GM21360 (cell line): ENCODE measurements around the gene C1orf198.

Source experiments
- ATAC-seq: cut with Tn5 transposase; IDR thresholded peaks from one replicate; pipeline ENCODE4 v1.9.1; 2021; ENCODE audit warnings: mild to moderate bottlenecking, moderate library complexity; ENCODE audit not compliant: unreplicated experiment

Gene C1orf198

GRCh38 chr1:230814949-230815692 lies 53.2 kb downstream of the C1orf198 start:
- no peak for ATAC-seq

GRCh38 chr1:230812568-230812967 lies 55.8 kb downstream of the C1orf198 start:
- ATAC-seq, result no peak

- ATAC-seq, result no peak
Observed at GRCh38 chr1:230809256-230809990, 58.9 kb downstream of the C1orf198 start.

GRCh38 chr1:230808281-230808872 lies 59.9 kb downstream of the C1orf198 start:
- ATAC-seq, result no peak

- no peak for ATAC-seq
Observed at GRCh38 chr1:230807561-230808280, 60.6 kb downstream of the C1orf198 start.

- no peak for ATAC-seq
Observed at GRCh38 chr1:230807029-230807428, 61.3 kb downstream of the C1orf198 start.

- no peak for ATAC-seq
Observed at GRCh38 chr1:230806552-230806951, 61.8 kb downstream of the C1orf198 start.

- ATAC-seq, result no peak
Observed at GRCh38 chr1:230804396-230804795, 63.9 kb downstream of the C1orf198 start.

- ATAC-seq, result no peak
Observed at GRCh38 chr1:230800891-230801840, 67.2 kb downstream of the C1orf198 start.

GRCh38 chr1:230798491-230798890 lies 69.8 kb downstream of the C1orf198 start:
- ATAC-seq, result no peak

GRCh38 chr1:230797942-230798365 lies 70.4 kb downstream of the C1orf198 start:
- ATAC-seq, result no peak

GRCh38 chr1:230797376-230797920 lies 70.9 kb downstream of the C1orf198 start:
- ATAC-seq, result no peak

- ATAC-seq, result no peak
Observed at GRCh38 chr1:230796626-230797025, 71.7 kb downstream of the C1orf198 start.

- ATAC-seq, result no peak
Observed at GRCh38 chr1:230794871-230795605, 73.3 kb downstream of the C1orf198 start.

- ATAC-seq, result no peak
Observed at GRCh38 chr1:230794431-230794830, 73.9 kb downstream of the C1orf198 start.

- no peak for ATAC-seq
Observed at GRCh38 chr1:230793463-230793745, 74.9 kb downstream of the C1orf198 start.

GRCh38 chr1:230792691-230793462 lies 75.4 kb downstream of the C1orf198 start:
- ATAC-seq, result no peak

GRCh38 chr1:230791986-230792564 lies 76.2 kb downstream of the C1orf198 start:
- ATAC-seq, result no peak
